ENCODE data around the gene MEGF8.

MEGF8 gene

GRCh38 chr19:42386974-42387707 lies 61.7 kb downstream of the MEGF8 start:
- peak; percentile 26 for DNase-seq (ENCODE audit: low read depth)

DNA sequence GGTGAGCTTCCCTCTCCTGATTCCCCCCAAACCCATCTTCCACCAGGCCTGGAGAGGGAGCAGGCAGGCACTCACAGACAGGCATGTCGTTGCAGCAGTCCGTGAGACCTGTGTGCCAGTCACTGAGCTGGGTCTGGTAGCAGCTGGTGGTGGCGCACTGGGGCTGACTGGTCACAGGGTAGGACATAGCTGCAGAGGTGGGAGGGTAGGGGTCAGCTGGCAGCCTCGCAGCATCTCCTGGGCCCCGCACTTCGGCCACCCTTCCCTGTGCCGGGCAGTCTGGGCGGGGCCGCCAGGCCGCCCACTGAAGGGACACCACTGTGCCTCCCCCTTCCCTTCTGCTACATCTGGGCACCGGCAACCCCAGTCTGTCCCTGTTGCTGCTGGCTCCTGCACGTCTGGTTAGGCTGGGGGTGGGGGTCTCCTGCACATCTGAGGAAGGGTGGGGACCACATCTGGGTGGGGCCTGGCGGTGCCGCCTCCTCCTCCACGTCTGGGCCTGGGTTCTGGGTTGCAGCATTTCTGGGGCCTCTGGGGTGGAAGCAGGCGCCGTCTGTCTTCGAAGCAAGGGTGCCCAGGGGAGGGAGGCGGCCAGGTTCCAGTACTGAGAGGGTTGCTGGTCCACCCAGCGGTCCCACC lies 63.5 kb downstream of the MEGF8 start:
- no peak for DNase-seq (ENCODE audit: low read depth)

DNA sequence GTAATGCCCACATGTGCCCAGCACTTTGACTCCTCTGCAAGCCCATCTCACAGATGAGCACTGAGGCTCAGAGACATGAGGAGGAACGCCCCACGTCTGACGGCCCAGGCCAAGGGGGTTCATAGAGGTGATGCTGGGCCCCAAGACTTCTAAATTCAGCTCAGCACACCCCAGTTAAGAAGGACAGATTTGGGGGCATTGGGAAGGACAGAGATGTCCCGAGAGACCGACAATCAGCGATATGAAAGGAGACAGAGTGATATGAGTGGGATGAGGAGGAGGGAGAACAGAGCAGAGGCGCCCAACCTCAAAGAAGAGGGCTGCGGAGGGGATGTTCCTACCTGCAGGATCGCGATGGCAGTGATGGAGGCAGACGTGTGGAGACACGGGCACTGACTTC lies 64.5 kb downstream of the MEGF8 start, which contains the start of gene CNFN:
CNFN (minus strand) TSS at position 399 of the 400 bp plus-strand sequence. CDS start 1,260 bp downstream, outside the sequence.
- no peak for DNase-seq (ENCODE audit: low read depth)

DNA sequence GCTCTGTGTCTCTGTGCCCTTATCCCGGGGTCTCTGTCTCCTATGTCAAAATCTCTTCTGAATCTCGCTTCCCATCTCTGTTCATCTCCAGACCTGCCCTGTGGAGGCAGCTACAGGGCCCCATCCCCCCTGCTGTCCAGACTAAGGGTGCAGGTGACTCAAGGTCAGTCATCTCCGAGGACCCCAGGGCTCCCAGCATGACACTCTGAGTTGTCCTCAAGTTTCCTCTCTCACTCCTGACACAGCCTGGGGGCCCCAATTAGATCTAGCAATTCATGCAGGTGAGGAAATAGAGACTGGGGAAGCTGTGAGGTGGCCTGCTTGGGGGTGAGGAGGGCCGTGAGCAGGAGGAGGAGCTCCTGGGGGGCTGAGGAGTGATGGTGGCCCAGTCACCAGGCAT lies 66.7 kb downstream of the MEGF8 start:
- DNase-seq (ENCODE audit: low read depth): no peak

DNA sequence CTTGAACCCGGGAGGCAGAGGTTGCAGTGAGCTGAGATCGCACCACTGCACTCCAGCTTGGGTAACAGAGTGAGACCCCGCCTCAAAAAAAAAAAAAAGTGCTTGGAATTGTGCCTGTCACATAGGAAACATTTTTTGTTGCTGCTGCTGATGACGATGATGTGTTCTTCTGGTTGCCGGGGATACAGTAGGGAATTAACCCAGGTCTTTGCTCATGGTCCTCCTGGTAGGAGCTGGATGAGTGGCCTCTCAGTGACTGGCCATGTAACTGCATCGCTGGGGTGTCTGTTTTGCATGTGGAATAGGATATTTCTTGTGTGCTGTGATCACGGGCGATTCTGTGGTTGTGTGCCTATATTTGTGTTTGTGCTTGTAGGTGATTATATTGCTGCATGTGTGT lies 69.3 kb downstream of the MEGF8 start:
- no peak for DNase-seq (ENCODE audit: low read depth)

DNA sequence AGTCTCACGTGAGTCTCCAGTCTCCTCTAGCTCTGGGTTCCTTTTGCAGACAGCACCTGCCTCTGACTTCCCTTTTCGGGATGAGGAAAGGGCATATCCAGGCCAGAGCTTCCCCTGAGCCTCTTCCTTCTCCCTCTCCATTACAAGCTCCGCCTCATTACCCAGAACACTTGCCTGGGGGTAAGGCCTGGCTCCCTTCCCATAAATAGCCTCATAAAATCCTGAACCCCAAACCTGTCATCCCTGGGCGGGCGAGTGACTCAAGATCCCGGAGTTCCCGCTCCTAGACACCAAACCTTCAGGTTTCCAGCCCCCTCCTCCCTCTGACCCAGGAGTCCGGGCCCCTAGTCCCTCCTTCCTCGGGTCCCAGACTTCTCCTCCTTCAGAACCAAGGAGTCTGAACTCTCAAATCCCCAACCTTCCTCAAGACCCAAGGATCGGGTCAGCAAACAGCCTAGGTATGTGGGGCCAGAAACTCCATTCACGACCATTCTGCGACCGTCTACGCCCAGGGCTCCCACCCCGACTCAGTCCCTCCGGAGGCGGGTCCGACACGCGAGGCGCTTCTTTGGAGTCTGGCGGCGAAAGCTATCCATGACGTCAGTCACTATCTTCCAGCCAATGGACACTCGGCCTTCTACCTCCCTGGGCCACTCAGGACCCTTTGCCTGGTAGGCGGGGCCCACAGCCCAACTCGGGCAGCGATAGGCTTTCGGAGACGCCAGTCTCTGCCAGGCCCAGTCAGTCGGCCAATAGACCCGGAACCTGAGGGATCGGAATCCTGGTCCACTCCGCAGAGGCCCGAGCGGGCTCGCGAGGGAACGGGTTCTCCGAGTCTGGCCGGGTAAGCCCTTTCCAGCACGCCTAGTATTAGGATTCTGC lies 71.2 kb downstream of the MEGF8 start:
- peak; percentile 97 for DNase-seq (ENCODE audit: low read depth)

DNA sequence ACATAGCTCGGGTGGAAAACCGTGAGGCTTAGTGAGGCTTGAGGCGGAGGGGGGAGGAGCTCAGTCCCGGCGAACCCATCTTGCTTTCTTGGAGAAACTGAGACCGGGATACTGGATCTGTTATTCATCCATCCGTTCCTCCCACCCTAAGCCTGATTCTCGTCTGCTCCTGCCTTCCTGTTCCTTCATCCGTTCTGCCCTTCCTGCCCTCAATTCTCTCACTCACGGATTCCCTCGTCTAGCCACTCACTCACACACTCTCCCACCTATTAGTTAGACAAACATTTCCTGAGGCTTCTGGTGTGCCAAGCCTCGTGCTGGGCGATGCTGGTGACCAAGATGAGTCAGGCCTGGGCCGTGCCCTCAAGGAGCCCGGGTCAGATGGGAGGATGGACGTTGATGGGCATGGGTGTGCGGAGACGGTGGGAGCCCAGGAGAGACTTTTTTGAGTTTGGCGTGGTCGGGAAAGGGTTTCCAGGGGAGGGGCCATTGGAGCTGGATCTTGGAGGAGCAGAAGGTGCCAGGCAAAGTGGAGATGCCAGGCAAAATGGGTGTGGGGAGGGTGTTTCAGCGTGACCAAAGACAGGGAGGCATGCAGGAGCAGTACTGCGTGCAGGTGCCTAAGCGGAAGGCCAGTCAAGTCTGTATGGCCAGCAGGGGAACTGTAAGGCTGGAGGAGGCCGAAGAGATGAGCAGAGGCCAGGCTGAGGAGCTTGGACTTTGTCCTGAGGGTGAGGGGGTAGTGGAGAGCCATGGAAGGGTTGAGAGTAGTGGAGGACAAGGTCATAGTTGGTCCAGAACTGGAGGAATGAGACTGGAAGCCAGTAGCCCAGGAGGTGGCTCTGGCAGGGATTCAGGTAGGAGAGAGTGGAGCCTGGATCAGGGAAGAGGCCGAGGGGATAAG lies 72.1 kb downstream of the MEGF8 start:
- no peak for DNase-seq (ENCODE audit: low read depth)

DNA sequence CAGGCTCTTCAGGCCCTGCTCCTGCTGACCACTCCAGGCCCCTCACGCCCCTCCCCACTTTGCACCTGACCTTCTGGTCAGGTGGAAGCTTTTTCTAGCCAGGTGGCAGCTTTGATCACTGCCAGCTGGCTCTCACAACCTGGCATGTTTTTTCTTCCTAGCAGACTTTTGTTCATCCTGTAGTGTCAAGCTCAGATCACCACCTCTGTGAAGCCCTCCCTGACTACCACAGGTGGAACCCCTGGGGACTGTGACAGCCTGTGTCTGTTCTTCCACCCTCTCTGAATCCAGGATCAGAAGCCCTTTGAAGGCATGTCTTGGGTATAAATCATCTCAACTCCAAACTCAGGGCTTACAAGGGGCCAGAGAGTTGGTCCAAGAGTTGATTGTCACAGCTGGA lies 75.0 kb downstream of the MEGF8 start:
- DNase-seq (ENCODE audit: low read depth): no peak

- peak; percentile 40 for DNase-seq (ENCODE audit: low read depth)
These were observed 76.2 kb downstream of the MEGF8 start for GRCh38 chr19:42401365-42402303.

- DNase-seq (ENCODE audit: low read depth): no peak
These were observed 77.1 kb downstream of the MEGF8 start for GRCh38 chr19:42402376-42403116.

DNA sequence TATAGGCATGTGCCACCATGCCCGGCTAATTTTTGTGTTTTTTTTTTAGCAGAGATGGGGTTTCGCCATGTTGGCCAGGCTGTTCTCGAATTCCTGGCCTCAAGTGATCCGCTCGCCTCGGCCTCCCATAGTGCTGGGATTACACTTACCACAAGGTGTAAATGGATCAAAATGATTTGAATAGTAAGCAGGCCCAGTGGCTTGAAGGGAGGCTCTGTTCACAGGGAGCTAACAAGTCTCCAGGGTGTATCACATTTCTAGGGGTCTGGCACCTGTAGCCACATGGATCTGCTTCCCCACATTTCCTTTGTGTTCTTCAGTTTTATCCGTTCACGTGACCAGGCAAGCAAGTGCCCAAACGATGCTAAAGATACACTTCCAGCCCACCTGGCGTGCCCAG lies 78.2 kb downstream of the MEGF8 start:
- no peak for DNase-seq (ENCODE audit: low read depth)

DNA sequence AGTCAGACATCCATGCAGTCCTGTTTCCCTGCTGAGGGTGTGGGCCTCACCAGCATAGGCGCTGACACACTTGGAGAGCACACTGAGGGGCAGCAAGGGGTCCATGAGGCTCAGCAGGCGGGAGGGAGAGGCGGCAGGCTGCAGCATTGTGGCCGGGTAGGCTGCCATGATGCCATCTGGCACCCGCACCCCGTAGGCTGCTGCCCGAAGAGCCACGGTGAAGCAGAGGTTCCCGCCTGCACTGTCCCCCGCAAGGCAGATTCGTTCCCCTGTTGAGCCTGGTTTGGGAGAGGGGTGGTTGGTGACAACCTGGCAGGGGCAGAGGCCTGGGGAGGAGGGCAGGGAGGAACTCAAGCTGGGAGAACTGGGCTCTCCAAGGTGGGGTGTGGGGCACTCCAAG lies 80.7 kb downstream of the MEGF8 start:
- DNase-seq (ENCODE audit: low read depth): no peak

DNA sequence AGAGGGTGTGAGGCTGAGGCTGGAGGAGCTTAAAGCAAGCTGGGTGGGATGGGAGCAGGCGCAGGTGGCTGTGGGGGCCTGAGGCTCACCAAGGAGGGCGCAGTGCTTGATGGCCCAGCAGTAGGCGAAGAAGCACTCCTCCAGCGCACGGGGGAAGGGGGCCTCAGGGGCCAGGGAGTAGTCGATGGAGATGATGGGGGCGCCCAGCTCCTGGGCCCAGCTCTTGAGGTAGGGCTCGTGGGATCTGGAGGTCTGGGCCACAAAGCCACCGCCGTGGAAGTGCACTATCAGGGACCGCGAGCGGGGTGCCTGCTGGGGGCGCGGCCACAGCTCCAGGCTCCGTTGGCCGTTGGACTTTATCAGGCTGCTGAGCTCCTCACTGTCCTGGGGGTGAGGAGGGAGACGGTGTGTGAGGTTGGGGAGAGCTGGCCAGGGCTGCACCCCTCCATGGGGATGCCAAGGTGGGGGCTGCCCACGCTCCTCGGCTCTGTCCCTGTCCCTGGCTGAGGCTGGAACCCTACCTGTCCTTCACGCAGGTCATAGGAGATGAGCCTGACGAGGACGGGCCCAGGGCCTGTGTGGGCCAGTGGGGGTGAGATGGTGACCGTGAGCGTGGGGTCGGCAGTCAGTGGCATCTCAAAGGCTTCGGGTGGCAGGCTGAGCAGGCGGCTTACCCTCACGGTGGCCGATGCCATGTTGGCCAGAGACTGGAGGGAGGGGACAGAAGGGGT lies 81.8 kb downstream of the MEGF8 start:
- DNase-seq (ENCODE audit: low read depth): no peak

GRCh38 chr19:42407816-42408175 lies 82.4 kb downstream of the MEGF8 start:
- no peak for DNase-seq (ENCODE audit: low read depth)

DNA sequence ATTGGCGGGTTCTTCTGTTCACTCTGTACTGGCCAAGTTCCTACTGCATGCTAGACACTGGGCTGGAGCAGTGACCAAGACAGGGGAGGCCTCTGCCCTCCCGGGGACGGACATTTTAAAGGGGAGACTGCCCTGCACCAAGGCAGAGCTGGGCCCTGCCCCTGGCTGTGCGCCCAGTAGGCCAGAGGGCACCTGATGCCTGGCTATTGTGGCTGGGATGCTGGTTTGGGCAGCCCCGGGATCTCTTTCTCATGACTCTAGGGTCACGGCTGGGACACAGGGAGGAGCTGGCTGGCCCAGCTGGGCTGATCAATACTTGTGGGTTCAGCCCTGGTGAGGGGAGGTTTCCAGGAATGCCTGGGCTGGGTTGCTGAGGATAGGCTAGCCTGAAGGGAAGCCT lies 84.0 kb downstream of the MEGF8 start:
- no peak for DNase-seq (ENCODE audit: low read depth)

DNA sequence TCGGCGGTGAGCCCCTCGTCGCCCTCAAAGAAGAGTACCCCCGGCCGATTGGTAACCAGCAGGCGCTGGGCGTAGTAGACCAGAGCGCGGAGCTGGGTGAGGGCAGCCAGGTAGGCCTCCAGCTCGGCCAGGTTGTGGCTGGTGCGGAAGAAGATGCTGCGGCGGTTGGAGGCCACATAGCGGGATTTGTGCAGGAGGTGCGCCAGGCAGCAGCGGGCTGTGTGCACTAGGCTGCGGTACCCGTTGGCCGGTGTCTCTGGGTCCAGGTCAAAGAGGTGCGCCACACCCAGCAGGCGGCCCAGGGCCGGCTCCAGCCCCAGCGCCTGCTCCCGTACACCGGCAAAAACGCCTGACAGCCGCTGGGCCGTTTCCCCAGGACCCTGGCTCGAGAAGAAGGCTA lies 84.9 kb downstream of the MEGF8 start:
- no peak for DNase-seq (ENCODE audit: low read depth)

DNA sequence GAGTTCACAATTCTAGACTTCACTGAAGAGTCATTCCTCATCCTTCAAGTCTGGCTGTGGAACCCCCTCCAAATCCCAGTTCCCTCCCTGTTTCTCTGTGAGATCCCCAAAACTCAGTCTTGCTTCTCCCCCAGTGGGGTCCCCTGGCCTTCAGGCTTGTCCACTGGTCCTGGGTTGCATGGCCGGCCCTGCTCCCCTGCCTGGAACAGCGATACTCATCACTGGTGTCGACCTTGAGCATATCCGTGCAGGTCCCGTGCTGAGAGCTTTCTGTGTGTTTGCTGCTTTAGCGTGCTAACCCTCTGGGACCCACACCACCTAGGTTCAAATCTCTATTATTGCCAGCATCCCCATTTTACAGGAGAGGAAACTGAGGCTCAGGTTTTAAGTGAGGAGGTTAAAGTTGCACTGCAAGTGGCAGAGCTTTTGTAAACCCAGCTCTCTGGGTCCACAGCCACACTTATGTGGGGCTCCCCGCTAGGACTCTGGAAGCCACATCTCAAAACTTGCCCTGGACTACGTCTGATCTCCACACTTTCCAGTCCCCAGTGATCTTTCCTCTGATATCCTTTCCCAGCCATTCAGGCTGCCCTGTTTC lies 86.2 kb downstream of the MEGF8 start:
- DNase-seq (ENCODE audit: low read depth): no peak

DNA sequence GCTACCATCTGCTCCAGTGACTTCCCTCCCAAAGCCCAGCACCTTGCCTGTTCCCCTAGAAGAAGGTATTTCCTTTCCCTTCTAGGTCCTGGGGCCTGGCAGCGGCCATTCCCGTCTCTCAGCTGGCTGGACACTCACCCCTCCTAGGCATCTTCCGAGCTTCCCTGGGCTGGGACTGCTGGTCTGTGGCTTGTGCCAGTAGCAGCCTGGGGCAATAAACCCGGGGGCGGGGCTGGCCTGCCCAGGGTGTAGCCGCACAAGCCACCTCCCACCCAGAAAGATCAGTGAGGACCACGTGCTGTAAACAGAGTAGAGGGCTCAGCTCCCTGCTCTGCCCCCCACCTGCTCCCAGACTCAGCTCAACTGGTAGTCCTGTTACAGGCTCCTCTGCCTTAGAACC lies 86.8 kb downstream of the MEGF8 start:
- DNase-seq (ENCODE audit: low read depth): no peak

DNA sequence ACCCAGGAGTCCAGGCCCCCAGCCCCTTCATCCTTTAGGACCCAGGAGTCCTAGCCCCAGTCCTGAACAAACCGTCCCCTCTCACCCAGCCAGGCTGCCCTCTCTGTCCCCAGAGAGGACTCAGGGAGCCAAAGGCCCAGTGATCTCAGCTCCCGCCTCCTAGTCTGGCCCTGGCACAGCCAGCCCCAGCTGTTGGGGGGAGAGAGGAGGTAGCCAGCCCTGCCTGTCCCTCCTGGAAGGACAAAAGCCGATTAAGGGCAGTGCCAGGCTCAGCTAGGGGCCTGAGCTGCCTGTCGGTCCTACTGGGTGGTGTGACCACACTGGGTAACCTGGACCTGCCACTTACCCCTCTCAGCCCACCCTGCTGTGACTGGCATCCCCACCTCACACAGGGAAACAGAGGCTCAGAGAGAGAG lies 87.2 kb downstream of the MEGF8 start:
- no peak for DNase-seq (ENCODE audit: low read depth)
